Naive thymus-derived CD4-positive, alpha-beta T cell (primary cell): ENCODE data around the gene CAPN5. TPM values are rescaled to one million over a fixed set of nuclear protein-coding genes. Genes with fewer than 3 reads are reported as not detected.

Experiments
- ATAC-seq: fragments of 150-1000 bp; cut with Tn5 transposase; 2 replicates; pipeline ENCODE4 v1.10.0; 2021; ENCODE audit warnings: mild to moderate bottlenecking, moderate library complexity
- CTCF ChIA-PET: fragments of 350-600 bp; sonication (Branson Sonifier 250); formaldehyde crosslinking; loops from one replicate; lab custom pipeline; 2021; ENCODE audit warnings: antibody characterized with exemption; lab: Charles Lee
- POLR2A ChIA-PET: fragments of 350-600 bp; sonication (Branson Sonifier 250); formaldehyde crosslinking; loops from one replicate; lab custom pipeline; 2021; ENCODE audit warnings: antibody characterized with exemption, inconsistent platforms; lab: Charles Lee
- DNase-seq, 9 donors: peaks; one replicate each; pipeline versions ENCODE4 v3.0.0 to v3.0.0-alpha.2; 2020 to 2022; ENCODE audit warnings: mixed read lengths in 1 of 9
- H3K27ac ChIP-seq: one replicate; pipeline ENCODE4 v1.7.0; 2013; ENCODE audit warnings: mild to moderate bottlenecking, low read depth, low read length, moderate library complexity
- H3K27me3 ChIP-seq, 2 donors: one replicate each; pipeline ENCODE4 v1.7.0; 2013; ENCODE audit warnings: low read length in 2 of 2, mild to moderate bottlenecking in 2 of 2, moderate library complexity in 2 of 2; ENCODE audit not compliant: control insufficient read depth in 2 of 2, insufficient read depth in 2 of 2
- H3K36me3 ChIP-seq, 3 experiments: 1 replicate in 2 of 3; 2 replicates in 1 of 3; pipeline ENCODE4 v1.7.0; 2013; ENCODE audit warnings: low read length in 3 of 3, mild to moderate bottlenecking in 3 of 3, moderate library complexity in 1 of 3; ENCODE audit not compliant: insufficient read depth in 3 of 3, control insufficient read depth in 2 of 3
- H3K4me1 ChIP-seq, 2 donors: one replicate each; pipeline ENCODE4 v1.7.0; 2013; ENCODE audit warnings: low read length in 2 of 2, mild to moderate bottlenecking in 2 of 2, moderate library complexity in 1 of 2; ENCODE audit not compliant: control insufficient read depth in 2 of 2, insufficient read depth in 2 of 2
- H3K4me3 ChIP-seq: 2 replicates; pipeline ENCODE4 v1.7.0; 2013; ENCODE audit warnings: mild to moderate bottlenecking, low read length
- H3K9me3 ChIP-seq, 3 experiments: 1 replicate in 2 of 3; 2 replicates in 1 of 3; pipeline ENCODE4 v1.7.0; 2013; ENCODE audit warnings: low read length in 3 of 3; ENCODE audit not compliant: control insufficient read depth in 2 of 3
- H3K27ac Mint-ChIP-seq, 9 donors: one replicate each; pipeline ENCODE4 v1.8.0; 2020 to 2022; ENCODE audit warnings: mixed read lengths in 9 of 9, mild to moderate bottlenecking in 8 of 9, moderate library complexity in 5 of 9, inconsistent platforms in 2 of 9
- H3K27me3 Mint-ChIP-seq, 5 donors: one replicate each; pipeline ENCODE4 v1.8.0; 2021 to 2022; ENCODE audit warnings: mixed read lengths in 5 of 5, mild to moderate bottlenecking in 1 of 5
- H3K36me3 Mint-ChIP-seq, 5 donors: one replicate each; pipeline ENCODE4 v1.8.0; 2020 to 2022; ENCODE audit warnings: mixed read lengths in 5 of 5, mild to moderate bottlenecking in 3 of 5, inconsistent platforms in 1 of 5
- H3K4me1 Mint-ChIP-seq, 7 donors: one replicate each; pipeline ENCODE4 v1.8.0; 2020 to 2022; ENCODE audit warnings: mixed read lengths in 7 of 7, mild to moderate bottlenecking in 3 of 7, inconsistent platforms in 1 of 7
- H3K4me3 Mint-ChIP-seq, 10 donors: one replicate each; pipeline ENCODE4 v1.8.0; 2020 to 2022; ENCODE audit warnings: mild to moderate bottlenecking in 10 of 10, mixed read lengths in 10 of 10, moderate library complexity in 6 of 10, inconsistent platforms in 2 of 10
- H3K9me3 Mint-ChIP-seq, 11 donors: one replicate each; pipeline ENCODE4 v1.8.0; 2020 to 2022; ENCODE audit warnings: mixed read lengths in 11 of 11, mild to moderate bottlenecking in 4 of 11, inconsistent platforms in 1 of 11, moderate library complexity in 1 of 11
- intact Hi-C, 2 donors: fragments of 100-400 bp; cut with micrococcal nuclease; formaldehyde crosslinking; loops; one replicate each; pipeline ENCODE4 v1.15.1; 2023
- polyA plus RNA-seq, 2 donors: library from polyadenylated mRNA; unstranded; fragments of 300-500 nt; fragmentation: Illumina TruSeq; gene quantifications; one replicate each; pipeline ENCODE4 v1.2.3, GENCODE V29; 2021
- total RNA-seq, 6 experiments: library from RNA in 5 of 6; stranded (reverse) in 5 of 6; gene quantifications; 1 replicate in 5 of 6; 2 replicates in 1 of 6; pipeline ENCODE4 v1.2.3 and lab custom pipeline; 2021 to 2026

CAPN5 gene
- total and polyA plus RNA-seq, 7 experiments from 2014 or later: 0.94 to 5.8 (median 5.6) TPM

DNA sequence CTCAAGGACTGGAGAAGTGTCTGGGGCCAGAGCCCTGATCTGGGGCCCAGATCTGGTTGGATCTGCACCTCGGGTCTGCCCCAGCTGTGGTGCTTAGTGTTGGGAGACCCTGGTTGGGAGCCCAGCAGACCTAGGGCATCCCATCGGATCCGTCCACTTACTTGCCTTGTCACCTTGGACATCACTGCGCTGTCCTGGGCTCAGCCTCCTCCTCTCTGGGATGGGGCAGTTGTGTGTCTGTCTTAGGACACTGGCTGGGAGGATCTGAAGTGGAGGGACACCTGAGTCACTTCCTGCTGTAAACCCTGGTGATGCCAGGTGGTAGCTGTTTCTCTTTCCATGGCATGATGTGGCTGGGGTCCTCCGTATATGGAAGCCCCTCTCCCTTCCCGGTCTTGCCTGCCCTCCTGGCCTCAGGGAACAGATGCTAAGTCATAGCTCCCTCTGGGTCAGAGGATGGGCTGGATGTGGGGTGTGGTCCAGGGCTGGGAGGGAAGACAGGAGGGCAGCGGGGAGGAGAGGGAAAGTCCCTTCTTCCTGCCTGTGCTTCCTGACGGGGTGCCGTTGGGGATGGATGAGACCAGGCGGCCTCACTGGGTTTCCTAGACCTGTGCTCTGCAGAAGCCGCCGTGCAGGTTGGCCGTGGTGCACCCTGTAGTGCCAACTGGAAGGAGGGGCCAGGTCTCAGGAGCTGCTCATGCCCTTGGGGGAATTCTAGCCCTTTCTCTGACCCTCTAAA is 23.8 kb downstream of the CAPN5 start:
- ChIA-PET CTCF (interaction anchor here (1.1 to 3.7 kb wide), 11 partner anchors 9 to 458 kb away, joined by 3 to 58 read pairs (median 6); no protein-coding TSS in a partner anchor), POLR2A (interaction anchor here (1.7 kb wide), 2 partner anchors 8 to 43 kb away, joined by 8 read pairs; no protein-coding TSS in a partner anchor)
- DNase-seq (no peak), ATAC-seq (no peak)
- Mint-ChIP-seq H3K9me3 (no peaks in the 10 kb centered on the region), H3K4me3 (no peak overlapping the region), H3K27me3 (no peaks in the 10 kb centered on the region), H3K36me3 (peaks cover 0 to 3% (median 0%) of the 10 kb centered on the region in 5 donors), H3K27ac (no peak overlapping the region), H3K4me1 (peaks cover 0 to 7% (median 4%) of the 10 kb centered on the region in 7 donors)
- H3K4me1 ChIP-seq: no peaks in the 10 kb centered on the region
- no peaks in the 10 kb centered on the region for H3K27me3 ChIP-seq
- H3K4me3 ChIP-seq: no peak overlapping the region
- H3K27ac ChIP-seq: no peak overlapping the region
- H3K36me3 ChIP-seq: no peaks in the 10 kb centered on the region
- H3K9me3 ChIP-seq: no peaks in the 10 kb centered on the region
- intact Hi-C loops: loop anchor here (1.0 to 2.0 kb wide), 7 partner anchors 24 to 358 kb away; partner anchors contain the start of gene CAPN5 (in 2 of the 2)

DNA sequence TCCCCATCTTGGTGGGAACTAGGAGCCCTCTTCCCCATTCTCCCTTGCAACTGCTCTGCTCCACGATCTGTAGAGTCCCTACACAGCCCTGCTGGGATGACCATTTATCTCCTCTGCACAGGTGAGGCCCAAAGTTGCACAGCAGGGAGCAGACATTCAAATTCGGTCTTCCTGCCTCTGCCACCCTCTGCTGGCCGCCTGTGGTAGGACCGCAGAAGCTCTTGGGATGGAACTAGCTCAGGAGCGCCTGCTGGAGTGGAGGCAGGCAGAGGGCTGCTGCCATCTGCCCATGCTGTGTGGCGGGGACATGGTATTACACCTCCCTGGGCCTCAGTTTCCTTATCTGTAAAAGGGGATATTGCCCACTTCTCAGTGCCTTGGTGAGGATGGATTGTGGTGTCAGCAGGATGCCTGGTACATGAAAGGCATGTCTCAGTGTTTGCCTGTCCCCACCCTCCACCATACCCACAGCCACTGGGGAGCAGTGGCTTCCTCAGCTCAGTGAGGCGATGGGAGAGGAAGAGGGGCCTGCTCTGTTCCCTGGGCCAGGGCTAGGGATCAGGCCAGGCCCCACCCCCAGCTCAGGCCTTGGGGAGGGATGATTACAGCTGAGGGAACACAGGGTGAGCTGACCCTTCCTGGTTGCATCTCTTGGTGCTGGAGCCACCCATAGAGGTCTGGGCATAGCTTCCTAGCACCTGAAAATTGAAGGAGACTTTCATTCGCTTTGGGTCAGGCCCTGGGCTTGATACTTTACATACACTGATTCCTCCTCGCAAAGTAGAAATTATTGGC is 24.6 kb downstream of the CAPN5 start:
- POLR2A ChIA-PET: interaction anchor here (1.7 kb wide), 2 partner anchors 9 to 44 kb away, joined by 8 read pairs; no protein-coding TSS in a partner anchor
- Mint-ChIP-seq H3K27ac (peak overlapping the region in 1 of 9 donors; percentile 32), H3K27me3 (no peaks in the 10 kb centered on the region), H3K36me3 (peaks cover 0 to 3% (median 0%) of the 10 kb centered on the region in 5 donors), H3K9me3 (no peaks in the 10 kb centered on the region), H3K4me3 (no peak overlapping the region), H3K4me1 (peaks cover 0 to 7% (median 4%) of the 10 kb centered on the region in 7 donors)
- intact Hi-C loops: loop anchor here (1.0 to 2.0 kb wide), 7 partner anchors 25 to 359 kb away; partner anchors contain the start of gene CAPN5 (in 2 of the 2)
- Histone ChIP-seq H3K4me3 (no peak overlapping the region), H3K27me3 (no peaks in the 10 kb centered on the region), H3K9me3 (no peaks in the 10 kb centered on the region), H3K36me3 (no peaks in the 10 kb centered on the region), H3K27ac (no peak overlapping the region), H3K4me1 (no peaks in the 10 kb centered on the region)
- ATAC-seq (peak; percentile 94), DNase-seq (peak; percentile 59 to 79 (median 74))
- CTCF ChIA-PET: interaction anchor here (0.6 to 3.7 kb wide), 16 partner anchors 10 to 458 kb away, joined by 3 to 58 read pairs (median 6); partner anchors contain the start of gene MYO7A

- Histone ChIP-seq H3K27me3 (no peaks in the 10 kb centered on the region), H3K27ac (no peak overlapping the region), H3K9me3 (no peaks in the 10 kb centered on the region), H3K4me3 (no peak overlapping the region), H3K36me3 (no peaks in the 10 kb centered on the region), H3K4me1 (no peaks in the 10 kb centered on the region)
- POLR2A ChIA-PET: interaction anchor here (0.7 kb wide), 1 partner anchor 168 kb away, joined by 3 read pairs; no protein-coding TSS in a partner anchor
- DNase-seq: no peak
- intact Hi-C loops: no loop called here
- no peak for ATAC-seq
- Mint-ChIP-seq H3K36me3 (peaks cover 0 to 3% (median 0%) of the 10 kb centered on the region in 5 donors), H3K27ac (no peak overlapping the region), H3K9me3 (no peaks in the 10 kb centered on the region), H3K27me3 (no peaks in the 10 kb centered on the region), H3K4me3 (no peak overlapping the region), H3K4me1 (peaks cover 0 to 7% (median 4%) of the 10 kb centered on the region in 7 donors)
- CTCF ChIA-PET: interaction anchor here (0.7 to 3.7 kb wide), 8 partner anchors 11 to 300 kb away, joined by 3 to 58 read pairs (median 27); partner anchors contain the start of gene MYO7A
These were observed 25.6 kb downstream of the CAPN5 start for GRCh38 chr11:77092382-77092781.

DNA sequence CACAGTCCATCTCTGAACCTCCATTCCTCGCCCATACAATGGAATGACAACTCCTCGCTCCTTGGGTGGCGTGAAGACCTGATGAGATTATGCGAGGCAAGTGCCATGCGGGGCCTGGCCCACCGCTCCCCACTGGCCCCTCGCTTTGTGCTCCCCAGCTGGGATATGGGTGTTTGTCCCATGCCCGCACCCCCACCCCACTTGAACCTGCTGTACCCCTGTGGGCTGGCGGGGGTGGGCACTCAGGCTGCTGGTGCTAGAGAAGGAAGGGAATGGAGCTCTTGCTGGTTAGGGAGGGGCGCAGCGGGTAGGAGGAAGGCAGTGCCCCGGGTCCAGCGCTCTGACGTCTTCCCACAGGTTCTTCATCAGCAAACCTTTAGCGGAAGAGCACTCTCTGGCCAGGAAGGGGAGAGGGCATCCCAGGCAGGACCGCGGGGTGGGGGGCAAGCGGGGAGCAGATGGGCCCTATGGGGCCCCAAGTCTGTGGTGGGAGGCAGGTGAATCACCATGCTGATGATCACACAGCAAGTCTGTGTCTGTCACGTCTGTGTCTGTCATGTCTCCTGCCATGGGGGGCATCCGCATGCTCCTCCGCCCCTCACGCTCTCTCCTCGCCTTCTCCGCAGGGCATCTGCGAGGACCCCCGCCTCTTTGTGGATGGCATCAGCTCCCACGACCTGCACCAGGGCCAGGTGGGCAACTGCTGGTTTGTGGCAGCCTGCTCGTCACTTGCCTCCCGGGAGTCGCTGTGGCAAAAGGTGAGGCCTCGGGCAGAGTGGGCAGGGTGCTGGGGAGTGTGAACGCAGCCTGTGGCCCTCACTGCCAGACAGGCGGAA is 26.5 kb downstream of the CAPN5 start:
- no peaks in the 10 kb centered on the region for H3K36me3 ChIP-seq
- H3K27ac ChIP-seq: no peak overlapping the region
- no peaks in the 10 kb centered on the region for H3K4me1 ChIP-seq
- CTCF ChIA-PET: interaction anchor here (1.0 to 3.7 kb wide), 3 partner anchors 12 to 48 kb away, joined by 3 to 58 read pairs (median 36); no protein-coding TSS in a partner anchor
- no peak overlapping the region for H3K27ac Mint-ChIP-seq
- H3K9me3 ChIP-seq: no peaks in the 10 kb centered on the region
- H3K27me3 Mint-ChIP-seq: no peaks in the 10 kb centered on the region
- no peak for ATAC-seq
- no peak overlapping the region for H3K4me3 Mint-ChIP-seq
- intact Hi-C loops: no loop called here
- POLR2A ChIA-PET: interaction anchor here (0.7 kb wide), 1 partner anchor 168 kb away, joined by 3 read pairs; no protein-coding TSS in a partner anchor
- no peak for DNase-seq
- H3K4me1 Mint-ChIP-seq: peaks cover 0 to 7% (median 4%) of the 10 kb centered on the region in 7 donors
- no peaks in the 10 kb centered on the region for H3K9me3 Mint-ChIP-seq
- peaks cover 0 to 3% (median 0%) of the 10 kb centered on the region in 5 donors for H3K36me3 Mint-ChIP-seq
- H3K27me3 ChIP-seq: no peaks in the 10 kb centered on the region
- no peak overlapping the region for H3K4me3 ChIP-seq

DNA sequence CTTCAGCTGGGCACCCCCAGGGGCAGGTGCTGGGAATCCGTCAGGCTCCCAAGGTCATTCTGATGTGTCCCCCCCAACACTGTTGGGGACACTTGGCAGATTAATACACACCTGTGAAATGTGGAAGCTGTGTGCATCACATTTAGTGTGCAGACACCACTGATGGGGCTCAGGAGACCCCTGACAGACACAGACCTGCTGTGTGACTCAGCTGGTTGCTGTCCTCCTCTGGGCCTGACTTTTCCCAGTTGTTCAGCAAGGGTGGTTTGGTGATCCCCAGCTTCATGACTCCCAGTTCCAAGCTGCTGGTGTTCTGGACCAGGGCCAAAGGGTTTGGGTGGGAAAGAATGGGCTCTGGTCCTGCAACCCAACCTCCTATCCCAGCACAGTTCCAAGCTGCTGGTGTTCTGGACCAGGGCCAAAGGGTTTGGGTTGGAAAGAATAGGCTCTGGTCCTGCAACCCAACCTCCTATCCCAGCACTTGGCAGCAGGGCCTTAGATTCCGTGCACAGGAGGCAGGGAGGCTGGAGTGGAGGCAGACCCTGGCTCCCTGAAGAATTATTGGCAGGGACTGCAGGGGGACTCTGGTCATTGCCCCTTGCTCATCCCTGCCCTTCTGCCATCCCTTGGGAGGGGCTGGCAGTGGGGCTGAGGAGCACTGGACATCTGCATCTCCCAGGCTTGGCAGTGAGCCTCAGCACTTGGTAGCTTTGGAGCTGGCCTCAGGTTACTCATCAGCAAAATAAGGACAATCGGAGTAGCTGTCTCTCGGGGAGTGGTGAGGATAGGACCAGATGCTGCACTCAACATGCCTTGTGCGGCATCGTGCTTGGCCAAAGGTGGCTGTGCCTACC is 27.4 kb downstream of the CAPN5 start:
- ATAC-seq (no peak), DNase-seq (no peak)
- no peaks in the 10 kb centered on the region for H3K4me1 ChIP-seq
- H3K27me3 Mint-ChIP-seq: no peaks in the 10 kb centered on the region
- H3K9me3 Mint-ChIP-seq: no peaks in the 10 kb centered on the region
- intact Hi-C loops: no loop called here
- peaks cover 0 to 3% (median 0%) of the 10 kb centered on the region in 5 donors for H3K36me3 Mint-ChIP-seq
- no peak overlapping the region for H3K27ac Mint-ChIP-seq
- H3K9me3 ChIP-seq: no peaks in the 10 kb centered on the region
- H3K27ac ChIP-seq: no peak overlapping the region
- H3K36me3 ChIP-seq: no peaks in the 10 kb centered on the region
- H3K4me3 Mint-ChIP-seq: no peak overlapping the region
- ChIA-PET POLR2A (no interaction called here), CTCF (interaction anchor here (1.0 to 2.2 kb wide), 2 partner anchors 47 to 49 kb away, joined by 3 to 6 read pairs; no protein-coding TSS in a partner anchor)
- H3K4me3 ChIP-seq: no peak overlapping the region
- H3K27me3 ChIP-seq: no peaks in the 10 kb centered on the region
- peaks cover 0 to 7% (median 4%) of the 10 kb centered on the region in 7 donors for H3K4me1 Mint-ChIP-seq
